HG03558 (cell line): ENCODE results near the gene ME3.

ENCODE experiments used
- ATAC-seq: cut with Tn5 transposase; IDR thresholded peaks from one replicate; pipeline ENCODE4 v1.9.1; 2021; ENCODE audit warnings: moderate number of reproducible peaks; ENCODE audit not compliant: unreplicated experiment; ENCODE audit errors: extremely low read depth

The ME3 gene

DNA sequence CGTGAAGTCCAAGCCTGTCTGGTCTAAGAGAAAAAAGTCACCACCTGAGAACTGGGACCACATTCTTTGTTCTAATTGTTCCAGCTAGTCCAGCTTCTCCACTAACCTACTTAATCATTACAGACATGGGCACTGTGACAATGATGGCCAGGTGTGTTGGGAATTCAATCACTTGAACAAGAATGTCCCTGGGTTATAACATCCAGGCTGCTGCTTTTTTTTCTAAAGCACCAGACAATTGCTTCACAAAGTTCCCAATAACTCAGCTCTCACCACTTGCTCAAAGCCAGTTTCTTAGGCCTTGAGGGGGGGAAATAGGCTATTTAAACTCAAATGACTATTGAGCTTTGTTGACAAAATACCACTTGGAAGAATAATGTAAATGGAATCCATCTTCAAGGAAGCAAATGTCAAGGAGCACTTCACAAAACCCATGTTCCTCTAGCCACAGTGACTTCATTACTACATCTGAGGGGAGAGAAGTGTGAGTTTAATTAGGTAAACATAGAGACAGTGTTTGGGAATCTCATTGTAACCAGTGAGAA is 80.3 kb downstream of the ME3 start:
- ATAC-seq, result no peak

- ATAC-seq, result no peak
Measured at GRCh38 chr11:86591631-86592030, 80.8 kb downstream of the ME3 start.

DNA sequence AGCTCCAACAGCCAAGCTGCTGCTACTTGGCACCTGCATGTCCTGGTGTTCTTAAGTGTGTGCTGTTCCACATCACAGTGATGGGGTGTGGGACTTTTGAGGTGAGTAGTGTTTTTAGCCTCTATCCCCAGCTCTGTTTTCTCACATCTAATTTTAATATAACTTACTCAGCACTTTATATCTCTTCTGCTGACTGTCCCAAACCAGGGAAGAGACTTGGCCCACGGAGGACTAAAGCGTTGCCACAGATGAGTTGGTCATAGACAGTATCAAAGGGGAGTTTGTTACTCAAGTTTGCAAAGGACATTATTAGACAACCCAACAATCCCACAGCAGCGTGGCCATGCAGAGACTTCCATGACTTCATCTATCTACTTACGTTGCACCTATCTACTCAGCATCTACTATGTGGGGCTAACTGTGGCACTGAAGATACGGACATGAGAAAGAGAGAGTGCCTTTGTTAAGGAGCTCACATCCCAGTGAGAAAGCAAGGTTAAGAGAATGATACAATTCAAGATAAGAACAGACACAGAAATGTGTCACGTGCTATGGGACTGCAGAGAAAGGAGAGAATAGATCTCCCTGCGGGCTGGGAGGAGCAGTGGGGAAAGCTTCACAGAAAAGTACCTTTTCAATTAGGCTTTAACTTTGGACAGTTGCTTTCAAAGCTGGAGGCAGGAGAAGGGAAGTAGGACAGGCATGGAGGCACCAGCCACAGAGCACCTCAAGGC is 82.4 kb downstream of the ME3 start:
- no peak for ATAC-seq

GRCh38 chr11:86589204-86589603 is 83.2 kb downstream of the ME3 start:
- ATAC-seq, result no peak

- ATAC-seq, result no peak
Measured at GRCh38 chr11:86588566-86589090, 83.8 kb downstream of the ME3 start.

DNA sequence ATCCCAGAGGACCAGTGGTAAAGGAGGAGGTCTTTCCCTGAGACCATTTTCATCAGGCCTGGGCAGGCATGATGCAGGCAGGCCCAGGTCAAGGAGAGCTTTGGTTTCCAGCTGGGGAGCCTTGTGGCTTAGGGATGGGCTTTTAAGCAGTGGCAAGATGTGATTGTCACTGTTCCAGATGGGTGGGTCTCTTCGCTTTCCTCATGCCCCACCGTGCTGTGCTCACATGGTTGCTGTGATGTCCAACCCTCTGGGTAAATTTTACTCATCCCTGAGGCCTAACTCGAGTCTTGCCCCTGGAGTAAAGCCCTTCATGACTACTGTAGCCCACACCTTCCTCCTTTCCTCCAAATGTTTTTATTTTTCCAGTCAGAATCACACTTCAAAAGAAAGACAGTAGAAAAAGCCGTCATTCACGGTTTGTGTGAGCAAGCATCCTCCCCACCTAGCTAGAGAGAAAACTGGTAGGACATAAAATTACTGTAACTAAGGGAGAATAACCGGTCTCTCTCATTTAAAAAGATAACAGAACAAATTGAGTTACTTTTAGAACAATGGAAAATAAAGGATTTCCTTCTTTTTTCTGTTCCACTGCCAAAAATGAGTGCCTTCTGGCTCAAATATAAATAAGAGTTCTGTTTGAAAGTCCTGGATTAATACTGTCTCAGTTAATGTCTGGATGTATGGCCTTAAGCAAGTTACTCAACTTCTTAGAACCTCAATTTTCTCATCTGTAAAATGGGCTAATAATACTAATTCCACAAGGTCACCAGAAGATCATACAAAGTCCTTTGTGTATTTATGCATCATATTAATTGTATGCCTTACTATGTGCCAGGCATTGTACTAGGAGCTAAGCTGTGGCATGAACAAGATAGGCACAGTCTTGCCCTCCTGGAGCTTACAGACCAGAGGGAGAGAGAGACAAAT is 84.9 kb downstream of the ME3 start:
- ATAC-seq, result no peak

DNA sequence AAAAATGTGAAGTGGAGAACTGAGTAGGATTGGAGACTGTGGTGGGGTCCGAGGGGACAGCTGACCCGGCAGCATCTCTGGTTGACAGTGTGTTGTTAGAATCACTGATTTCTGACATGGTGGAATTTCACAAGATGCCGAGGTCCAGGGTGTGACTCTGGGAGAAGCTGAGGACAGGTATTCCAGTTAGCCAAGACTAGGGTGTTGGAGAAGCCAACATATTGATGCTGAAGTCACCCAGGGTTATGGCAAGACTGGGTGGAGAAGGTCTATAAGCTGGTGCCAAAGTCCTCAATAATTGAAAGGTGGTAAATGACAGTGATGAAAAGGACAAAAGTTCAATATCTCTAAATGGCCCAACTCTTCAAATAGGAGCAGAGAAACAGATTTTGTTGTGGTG is 86.1 kb downstream of the ME3 start:
- no peak for ATAC-seq

- no peak for ATAC-seq
Measured at GRCh38 chr11:86582898-86583297, 89.5 kb downstream of the ME3 start.

DNA sequence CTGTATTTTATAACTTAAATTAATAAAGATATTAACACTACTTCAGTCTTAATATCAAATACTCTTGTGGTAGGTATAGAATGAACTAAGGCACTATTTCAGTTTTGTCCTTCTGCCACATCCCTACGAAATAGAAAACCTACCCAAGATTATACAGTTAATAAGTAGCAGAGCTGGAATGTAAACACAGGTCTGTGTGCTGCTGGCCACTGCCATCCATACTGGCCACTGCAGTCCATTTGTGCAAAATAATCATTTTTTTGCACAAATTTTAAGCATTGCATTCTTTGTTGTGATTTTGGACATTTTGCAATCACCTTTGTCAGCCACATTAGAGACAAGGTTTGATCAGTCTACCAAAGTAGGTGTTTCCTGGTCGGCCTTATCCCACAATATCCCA is 91.9 kb downstream of the ME3 start:
- ATAC-seq, result no peak

- no peak for ATAC-seq
Measured at GRCh38 chr11:86579406-86579731, 93.0 kb downstream of the ME3 start.

DNA sequence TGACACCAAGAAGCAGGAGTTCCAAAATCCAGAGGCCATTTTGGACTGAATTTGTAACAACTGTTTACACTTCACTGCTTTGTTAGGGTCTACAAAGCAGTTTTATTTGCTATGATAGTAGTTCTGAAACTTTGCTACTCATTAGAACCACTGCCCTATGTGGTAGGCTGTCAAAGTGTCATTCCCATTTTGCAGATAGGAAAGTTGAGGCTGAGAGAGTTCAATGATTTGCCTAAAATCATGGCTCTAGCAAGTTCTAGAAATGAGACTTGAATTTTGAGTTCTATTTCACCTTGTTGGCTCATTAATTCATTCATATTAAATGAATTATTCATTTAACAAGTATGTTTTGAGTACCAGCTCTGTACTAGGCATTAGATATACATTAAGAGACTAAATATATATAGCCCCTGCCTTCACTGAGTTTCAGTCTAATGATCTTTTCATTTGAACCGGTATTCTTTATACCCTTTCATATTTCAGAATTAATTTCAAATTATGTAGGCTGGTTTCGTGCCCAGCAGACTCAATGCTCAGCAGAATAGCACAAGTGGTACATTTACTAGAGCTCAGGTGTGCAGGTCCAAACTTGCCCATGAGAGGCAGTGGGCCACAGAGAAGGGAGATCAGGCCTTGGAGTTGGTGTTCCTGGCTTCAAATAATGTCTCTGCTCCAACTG is 93.5 kb downstream of the ME3 start:
- no peak for ATAC-seq

DNA sequence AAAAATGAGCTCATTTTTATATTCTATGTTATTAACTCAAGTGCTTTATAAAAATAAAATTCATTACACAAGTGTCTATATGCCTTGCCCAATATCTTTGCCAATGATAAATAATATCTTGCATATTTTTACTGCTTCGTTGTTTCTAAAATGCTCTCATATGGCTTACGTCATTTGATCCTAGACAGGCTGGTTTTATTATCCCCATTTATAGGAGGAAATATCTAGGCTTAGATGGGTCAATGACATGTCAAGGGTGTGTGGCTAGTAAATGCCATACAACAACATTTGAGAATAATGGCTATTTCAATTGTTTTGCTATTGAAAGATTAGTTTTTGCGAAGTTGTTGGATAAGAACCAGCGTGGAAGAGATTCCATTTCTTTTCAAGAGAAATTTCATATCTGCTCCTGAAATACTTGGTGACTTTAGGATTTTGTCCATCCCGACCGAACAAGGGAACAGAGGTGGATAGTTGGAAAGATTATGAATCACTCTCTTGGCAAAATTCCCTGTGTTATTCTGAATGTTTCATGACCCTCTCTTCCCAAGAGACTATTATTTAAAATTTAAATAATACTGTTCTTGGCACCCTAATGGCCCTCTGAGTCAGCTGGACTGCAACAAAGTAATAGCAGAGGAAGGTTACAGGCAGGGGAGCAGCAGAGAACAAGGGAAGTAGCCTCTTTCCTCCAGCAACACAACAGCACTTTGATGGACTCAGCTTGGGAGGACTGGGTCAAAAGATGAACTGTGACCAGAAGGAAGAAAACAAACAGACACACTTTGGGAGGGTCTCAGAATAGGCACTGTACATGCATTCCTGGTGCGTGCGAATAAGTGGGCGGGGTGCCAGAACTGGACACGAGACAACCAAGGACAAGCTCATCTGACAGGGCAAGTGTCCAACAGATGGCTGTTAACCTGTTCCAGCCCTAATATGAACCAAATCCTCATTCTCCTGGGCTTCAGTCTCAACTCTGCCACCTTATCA is 94.5 kb downstream of the ME3 start:
- no peak for ATAC-seq

- no peak for ATAC-seq
Measured at GRCh38 chr11:86576946-86577624, 95.3 kb downstream of the ME3 start.

DNA sequence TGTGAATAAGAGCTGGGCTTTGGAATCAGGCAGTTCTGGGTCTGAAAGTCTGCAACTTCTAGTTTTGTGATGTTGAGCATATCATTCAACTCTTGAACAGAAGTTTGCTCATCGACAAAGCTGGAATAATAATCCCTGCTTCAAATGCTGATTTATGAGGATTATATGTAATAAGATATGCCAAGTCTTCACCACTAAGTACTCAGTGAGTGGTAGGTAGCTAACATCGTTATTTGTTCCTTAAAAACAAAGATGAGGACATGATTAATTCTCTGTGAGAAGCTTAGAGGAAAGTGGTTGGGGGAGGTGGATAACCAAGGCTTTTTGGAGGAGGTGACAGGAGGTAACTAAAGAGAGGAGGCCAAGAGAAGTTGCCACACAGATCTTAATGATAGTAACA is 96.5 kb downstream of the ME3 start:
- no peak for ATAC-seq

- ATAC-seq, result no peak
Measured at GRCh38 chr11:86575208-86575855, 97.1 kb downstream of the ME3 start.

DNA sequence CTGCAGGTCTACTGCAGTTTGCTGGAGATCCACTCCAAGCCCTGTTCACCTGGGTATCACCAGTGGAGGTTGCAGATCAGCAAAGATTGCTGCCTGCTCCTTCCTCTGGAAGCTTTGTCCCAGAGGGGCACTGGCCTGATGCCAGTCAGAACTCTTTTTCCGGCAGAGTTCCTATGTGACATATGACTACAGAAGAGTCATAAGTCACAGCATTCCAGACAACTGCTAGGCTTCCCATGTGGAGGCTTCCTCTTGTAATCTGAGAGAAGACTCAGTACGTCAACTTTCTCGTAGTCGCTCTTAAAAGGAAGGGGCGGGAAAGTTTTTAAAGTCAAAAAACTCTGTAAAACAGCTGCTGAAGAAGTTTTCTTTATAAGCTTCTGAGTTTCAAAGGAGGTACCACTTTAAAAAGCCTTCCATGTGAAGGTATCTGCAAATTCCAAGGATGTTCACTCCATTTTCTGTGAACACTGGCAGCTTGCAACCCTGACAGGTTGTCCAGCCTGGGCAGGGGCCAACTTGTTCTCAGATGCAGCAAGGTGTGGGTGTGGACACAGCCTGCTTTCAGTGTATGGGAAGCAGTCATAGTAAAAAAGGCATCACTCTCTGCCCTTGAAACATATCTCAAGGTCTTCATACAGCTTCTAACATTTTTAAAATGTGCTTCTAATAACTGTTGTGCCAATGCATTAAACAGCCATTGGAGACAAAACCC is 97.8 kb downstream of the ME3 start:
- ATAC-seq, result no peak

GRCh38 chr11:86571273-86571948 is 101.0 kb downstream of the ME3 start:
- no peak for ATAC-seq
